Colonic mucosa (tissue), 4 donors: ENCODE data around the gene BORCS5. TPM values are rescaled to one million over a fixed set of nuclear protein-coding genes. Genes with fewer than 3 reads are reported as not detected.

Source experiments
- DNase-seq: peaks from one replicate; pipeline ENCODE4 v3.0.0-alpha.2; 2020
- H3K27ac ChIP-seq: fragments of 200-600 bp; one replicate; pipeline ENCODE4 v1.8.0; 2021
- H3K27me3 ChIP-seq: fragments of 200-600 bp; one replicate; pipeline ENCODE4 v1.8.0; 2021
- H3K36me3 ChIP-seq: fragments of 200-600 bp; one replicate; pipeline ENCODE4 v1.8.0; 2021
- H3K4me1 ChIP-seq: fragments of 200-600 bp; one replicate; pipeline ENCODE4 v1.8.0; 2021; ENCODE audit warnings: mild to moderate bottlenecking
- H3K4me3 ChIP-seq: fragments of 200-600 bp; one replicate; pipeline ENCODE4 v1.8.0; 2021
- H3K9ac ChIP-seq, 2 donors: one replicate each; pipeline ENCODE4 v1.7.0; 2013; ENCODE audit warnings: control low read depth in 2 of 2, low read depth in 2 of 2, low read length in 2 of 2
- H3K9me3 ChIP-seq: fragments of 200-600 bp; one replicate; pipeline ENCODE4 v1.8.0; 2021
- CTCF ChIP-seq: fragments of 200-600 bp; IDR thresholded peaks from one replicate; pipeline ENCODE4 v1.8.0; 2022; ENCODE audit warnings: antibody characterized with exemption, mild to moderate bottlenecking
- intact Hi-C: fragments of 100-400 bp; cut with DNase I; formaldehyde crosslinking; loops from one replicate; pipeline ENCODE4 v1.14.1; 2022
- total RNA-seq, 2 donors: library from RNA; stranded (reverse); fragmentation: NEBNext Ultra II Directional in 1 of 2; extraction: Animal tissue kit (Norgen Biotek cat#: 25700) in 1 of 2; gene quantifications; one replicate each; pipeline ENCODE4 v1.2.1, GENCODE V29; 2021
- donor health status: healthy.
- donor health status: DM: no; HTN: no; CAD: no.
- donor health status: DM: no; HTN: no; CAD: no.

Gene BORCS5
- total RNA-seq, 2 donors from 2014 or later = 10.7 to 12.4 TPM

- TF ChIP-seq CTCF = no peak
- Histone ChIP-seq H3K36me3 (no peaks in the 10 kb centered on the region), H3K9ac (no peak overlapping the region)
These were observed 10.0 kb downstream of the BORCS5 start for GRCh38 chr12:12366701-12367481.

GRCh38 chr12:12367482-12367998 lies 10.7 kb downstream of the BORCS5 start:
- intact Hi-C loops = no loop called here
- no peak for TF ChIP-seq CTCF
- no peak overlapping the region for H3K4me3 ChIP-seq
- H3K9ac ChIP-seq = no peak overlapping the region
- no peak for DNase-seq
- H3K27me3 ChIP-seq = no peaks in the 10 kb centered on the region
- no peaks in the 10 kb centered on the region for H3K4me1 ChIP-seq
- H3K36me3 ChIP-seq = no peaks in the 10 kb centered on the region
- H3K27ac ChIP-seq = no peak overlapping the region
- H3K9me3 ChIP-seq = no peaks in the 10 kb centered on the region

More at GRCh38 chr12:12366701-12367481, 10.0 kb downstream of the BORCS5 start:
- intact Hi-C loops = no loop called here
- Histone ChIP-seq H3K4me3 (no peak overlapping the region), H3K27ac (no peak overlapping the region), H3K27me3 (no peaks in the 10 kb centered on the region), H3K9me3 (no peaks in the 10 kb centered on the region), H3K4me1 (no peaks in the 10 kb centered on the region)
- DNase-seq = no peak

GRCh38 chr12:12372946-12373722 lies 16.3 kb downstream of the BORCS5 start:
- Histone ChIP-seq H3K27ac (peak overlapping the region; percentile 16), H3K36me3 (no peaks in the 10 kb centered on the region), H3K4me3 (no peak overlapping the region), H3K4me1 (no peaks in the 10 kb centered on the region), H3K27me3 (no peaks in the 10 kb centered on the region), H3K9me3 (no peaks in the 10 kb centered on the region), H3K9ac (no peak overlapping the region)
- intact Hi-C loops = no loop called here
- no peak for DNase-seq
- TF ChIP-seq CTCF = no peak

GRCh38 chr12:12376646-12377448 lies 20.0 kb downstream of the BORCS5 start:
- Histone ChIP-seq H3K9ac (no peak overlapping the region), H3K27ac (no peak overlapping the region), H3K27me3 (no peaks in the 10 kb centered on the region), H3K4me3 (no peak overlapping the region), H3K4me1 (peaks cover 6% of the 10 kb centered on the region), H3K36me3 (no peaks in the 10 kb centered on the region), H3K9me3 (no peaks in the 10 kb centered on the region)
- peak; percentile 72 for TF ChIP-seq CTCF
- no peak for DNase-seq
- intact Hi-C loops = loop anchor here (5.0 kb wide), 2 partner anchors 280 to 325 kb away; no protein-coding TSS in a partner anchor

GRCh38 chr12:12378616-12379015 lies 21.7 kb downstream of the BORCS5 start:
- intact Hi-C loops = loop anchor here (5.0 kb wide), 2 partner anchors 279 to 324 kb away; no protein-coding TSS in a partner anchor
- no peaks in the 10 kb centered on the region for H3K36me3 ChIP-seq
- DNase-seq = no peak
- H3K27me3 ChIP-seq = no peaks in the 10 kb centered on the region
- no peaks in the 10 kb centered on the region for H3K9me3 ChIP-seq
- no peak overlapping the region for H3K27ac ChIP-seq
- H3K4me3 ChIP-seq = no peak overlapping the region
- peaks cover 6% of the 10 kb centered on the region for H3K4me1 ChIP-seq
- TF ChIP-seq CTCF = no peak
- H3K9ac ChIP-seq = no peak overlapping the region
